Muscle of leg (tissue), 11 donors: Measurements from ENCODE around the gene ADAMTS13. TPM values are rescaled to one million over a fixed set of nuclear protein-coding genes. Genes with fewer than 3 reads are reported as not detected.
A peak's percentile ranks its signal among the peaks of the same experiment; 100 is the strongest.
"Not testable (repeated sequence)": the region's sequence is repeated elsewhere in the genome, so short reads cannot be mapped to it uniquely, and the experiment has no call there.

Source experiments
- DNase-seq: peaks from one replicate; pipeline ENCODE4 v3.0.0; 2013
- H3K27ac ChIP-seq: one replicate; pipeline ENCODE4 v1.5.1; 2013; ENCODE audit warnings: mild to moderate bottlenecking, low read length, control low read depth
- H3K27me3 ChIP-seq: one replicate; pipeline ENCODE4 v1.6.1; 2013; ENCODE audit warnings: low read length; ENCODE audit not compliant: control insufficient read depth, insufficient read depth
- H3K36me3 ChIP-seq: one replicate; pipeline ENCODE4 v1.6.1; 2013; ENCODE audit warnings: low read length; ENCODE audit not compliant: control insufficient read depth, insufficient read depth
- H3K4me1 ChIP-seq: one replicate; pipeline ENCODE4 v1.6.1; 2013; ENCODE audit warnings: low read length; ENCODE audit not compliant: control insufficient read depth, insufficient read depth
- H3K4me3 ChIP-seq: one replicate; pipeline ENCODE4 v1.5.1; 2013; ENCODE audit warnings: low read length, control low read depth
- H3K9me3 ChIP-seq: replicated peaks from 2 replicates; pipeline ENCODE4 v1.6.1; 2013; ENCODE audit warnings: low read depth, low read length; ENCODE audit not compliant: control insufficient read depth
- WGBS: methylation state at CpG from one replicate; pipeline ENCODE4 v1.1.5; 2013; ENCODE audit warnings: missing lambda C conversion rate; ENCODE audit not compliant: insufficient coverage; 5-methylcytosine and 5-hydroxymethylcytosine counted together
- polyA plus RNA-seq, 8 donors: library from polyadenylated mRNA; unstranded; fragments of 120-200 nt; gene quantifications; one replicate each; pipeline versions ENCODE4 v1.2.1 to v1.2.3, GENCODE V29; 2013; ENCODE audit warnings: inconsistent platforms in 1 of 8, low replicate concordance in 1 of 8; ENCODE audit not compliant: insufficient read length in 8 of 8, insufficient read depth in 1 of 8
- total RNA-seq: library from RNA; stranded (reverse); fragments of 120-200 nt; gene quantifications from one replicate; pipeline ENCODE4 v1.2.4, GENCODE V29; 2013

The ADAMTS13 gene
- total and polyA plus RNA-seq, 9 donors, result 3.4 to 10.5 (median 8.0) TPM

- H3K9me3 ChIP-seq, H3K4me1 ChIP-seq, H3K27ac ChIP-seq, H3K36me3 ChIP-seq, DNase-seq, H3K27me3 ChIP-seq, H3K4me3 ChIP-seq: not testable (repeated sequence)
- WGBS, result 100% methylated on average over 3 of the region's 5 CpGs
Measured at GRCh38 chr9:133451865-133452264, 29.7 kb downstream of the ADAMTS13 start.

DNA sequence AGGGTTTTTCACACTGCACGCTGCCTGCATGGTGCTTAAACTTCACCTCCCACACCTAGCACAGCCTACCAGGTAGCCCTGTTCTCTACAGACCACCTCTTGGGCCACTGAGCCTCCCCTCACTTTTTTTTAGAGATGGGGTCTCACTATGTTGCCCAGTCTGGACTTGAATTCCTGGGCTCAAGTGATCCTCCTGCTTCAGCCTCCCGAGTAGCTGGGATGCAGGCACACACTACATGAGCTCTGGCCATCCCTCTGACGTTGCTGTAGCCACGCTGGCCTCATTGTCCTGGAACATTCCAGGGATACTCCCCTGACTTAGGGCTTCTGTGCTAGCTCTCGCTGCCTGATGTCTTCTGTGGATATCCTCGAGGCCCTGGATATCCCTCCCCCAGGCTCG is 30.4 kb downstream of the ADAMTS13 start:
- 86% methylated on average over 6 of the region's 7 CpGs for WGBS
- H3K27me3 ChIP-seq, result no peaks in the 10 kb centered on the region
- no peak for DNase-seq
- no peak overlapping the region for H3K4me3 ChIP-seq
- H3K4me1 ChIP-seq, result no peaks in the 10 kb centered on the region
- H3K36me3 ChIP-seq, result peaks cover 8% of the 10 kb centered on the region
- H3K27ac ChIP-seq, result no peak overlapping the region
- no peaks in the 10 kb centered on the region for H3K9me3 ChIP-seq

DNA sequence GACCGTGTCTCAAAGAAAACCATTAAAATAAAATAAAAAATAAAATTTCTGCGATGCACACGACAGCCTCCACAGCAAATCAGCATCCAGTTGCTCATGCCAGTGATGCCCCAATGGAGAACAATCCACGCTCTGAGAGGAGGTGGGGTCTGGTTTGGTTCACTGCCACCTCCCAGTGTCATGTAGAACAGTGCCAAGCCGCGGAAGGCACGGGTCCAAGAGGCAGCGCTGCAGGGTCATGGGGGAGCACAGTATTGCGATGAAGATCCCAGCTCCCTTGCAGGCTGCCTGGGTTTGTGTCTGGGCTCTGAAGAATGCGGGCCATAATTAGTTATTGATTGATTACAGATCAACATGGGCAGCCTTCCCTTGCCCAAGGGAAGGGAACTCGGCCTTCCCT is 31.5 kb downstream of the ADAMTS13 start:
- Histone ChIP-seq H3K9me3 (no peaks in the 10 kb centered on the region), H3K27ac (no peak overlapping the region), H3K36me3 (peaks cover 8% of the 10 kb centered on the region), H3K27me3 (peaks cover 2% of the 10 kb centered on the region), H3K4me3 (no peak overlapping the region), H3K4me1 (no peaks in the 10 kb centered on the region)
- WGBS, result 58% methylated on average over 7 of the region's 11 CpGs
- no peak for DNase-seq

DNA sequence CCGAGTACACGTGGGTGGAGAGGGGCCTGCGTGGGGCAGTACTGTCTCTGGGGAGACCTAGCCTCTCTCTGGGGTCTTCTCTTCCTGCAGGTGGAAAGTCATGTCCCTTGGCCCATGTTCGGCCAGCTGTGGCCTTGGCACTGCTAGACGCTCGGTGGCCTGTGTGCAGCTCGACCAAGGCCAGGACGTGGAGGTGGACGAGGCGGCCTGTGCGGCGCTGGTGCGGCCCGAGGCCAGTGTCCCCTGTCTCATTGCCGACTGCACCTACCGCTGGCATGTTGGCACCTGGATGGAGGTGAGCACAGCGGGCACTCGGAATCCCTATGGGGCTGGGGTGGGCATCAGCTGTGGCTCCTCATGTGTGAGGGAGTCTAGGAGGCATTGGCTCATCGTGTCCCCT is 32.2 kb downstream of the ADAMTS13 start:
- H3K36me3 ChIP-seq, result peaks cover 8% of the 10 kb centered on the region
- DNase-seq, result no peak
- H3K4me3 ChIP-seq, result no peak overlapping the region
- no peak overlapping the region for H3K27ac ChIP-seq
- peaks cover 4% of the 10 kb centered on the region for H3K27me3 ChIP-seq
- H3K4me1 ChIP-seq, result peaks cover 6% of the 10 kb centered on the region
- WGBS, result 85% methylated on average over 19 of the region's 19 CpGs
- no peaks in the 10 kb centered on the region for H3K9me3 ChIP-seq

GRCh38 chr9:133454943-133455673 is 32.9 kb downstream of the ADAMTS13 start:
- 89% methylated on average over 20 of the region's 20 CpGs for WGBS
- no peak overlapping the region for H3K4me3 ChIP-seq

DNA sequence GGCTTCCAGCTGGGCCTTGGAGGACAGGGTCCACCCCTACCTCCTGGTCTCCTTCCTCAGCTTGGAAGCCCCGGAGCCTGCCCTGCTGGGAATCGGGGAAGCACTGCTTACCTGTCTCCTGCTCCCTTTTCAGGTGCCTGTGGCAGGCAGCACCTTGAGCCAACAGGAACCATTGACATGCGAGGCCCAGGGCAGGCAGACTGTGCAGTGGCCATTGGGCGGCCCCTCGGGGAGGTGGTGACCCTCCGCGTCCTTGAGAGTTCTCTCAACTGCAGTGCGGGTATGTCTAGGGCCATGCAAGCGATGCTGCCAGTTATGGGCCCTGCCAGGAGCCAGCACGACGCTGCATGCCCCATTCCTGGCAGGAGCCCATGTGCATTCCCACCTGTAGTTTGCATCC is 33.8 kb downstream of the ADAMTS13 start:
- H3K4me3 ChIP-seq, result no peak overlapping the region
- no peak for DNase-seq
- H3K27me3 ChIP-seq, result peaks cover 4% of the 10 kb centered on the region
- H3K4me1 ChIP-seq, result peaks cover 13% of the 10 kb centered on the region
- no peaks in the 10 kb centered on the region for H3K9me3 ChIP-seq
- WGBS, result 92% methylated on average over 11 of the region's 11 CpGs
- no peak overlapping the region for H3K27ac ChIP-seq
- H3K36me3 ChIP-seq, result peaks cover 8% of the 10 kb centered on the region

More at GRCh38 chr9:133454943-133455673, 32.9 kb downstream of the ADAMTS13 start:
- Histone ChIP-seq H3K36me3 (peaks cover 8% of the 10 kb centered on the region), H3K9me3 (no peaks in the 10 kb centered on the region), H3K27me3 (peaks cover 4% of the 10 kb centered on the region), H3K27ac (no peak overlapping the region), H3K4me1 (peaks cover 7% of the 10 kb centered on the region)
- DNase-seq, result no peak

DNA sequence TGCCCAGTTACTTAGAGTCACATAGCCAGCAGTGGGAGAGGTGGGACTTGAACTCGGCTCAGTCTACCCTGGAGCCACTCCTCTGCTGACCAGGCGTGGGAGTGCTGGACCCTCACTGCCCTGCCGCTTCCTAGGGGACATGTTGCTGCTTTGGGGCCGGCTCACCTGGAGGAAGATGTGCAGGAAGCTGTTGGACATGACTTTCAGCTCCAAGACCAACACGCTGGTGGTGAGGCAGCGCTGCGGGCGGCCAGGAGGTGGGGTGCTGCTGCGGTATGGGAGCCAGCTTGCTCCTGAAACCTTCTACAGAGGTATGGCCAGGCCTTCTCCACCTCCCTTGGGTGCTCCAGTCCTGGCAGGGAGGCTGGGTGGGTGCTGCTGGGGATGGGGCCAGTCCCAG is 34.2 kb downstream of the ADAMTS13 start:
- Histone ChIP-seq H3K9me3 (no peaks in the 10 kb centered on the region), H3K4me1 (peaks cover 18% of the 10 kb centered on the region), H3K27ac (no peak overlapping the region), H3K4me3 (no peak overlapping the region), H3K36me3 (peaks cover 8% of the 10 kb centered on the region), H3K27me3 (peaks cover 4% of the 10 kb centered on the region)
- WGBS, result 88% methylated on average over 8 of the region's 9 CpGs
- DNase-seq, result no peak

- Histone ChIP-seq H3K4me3 (no peak overlapping the region), H3K36me3 (peaks cover 8% of the 10 kb centered on the region), H3K4me1 (peaks cover 19% of the 10 kb centered on the region), H3K27ac (no peak overlapping the region), H3K9me3 (no peaks in the 10 kb centered on the region), H3K27me3 (peaks cover 4% of the 10 kb centered on the region)
- no peak for DNase-seq
- WGBS, result 77% methylated on average over 13 of the region's 13 CpGs
Measured at GRCh38 chr9:133457233-133457632, 35.1 kb downstream of the ADAMTS13 start.

DNA sequence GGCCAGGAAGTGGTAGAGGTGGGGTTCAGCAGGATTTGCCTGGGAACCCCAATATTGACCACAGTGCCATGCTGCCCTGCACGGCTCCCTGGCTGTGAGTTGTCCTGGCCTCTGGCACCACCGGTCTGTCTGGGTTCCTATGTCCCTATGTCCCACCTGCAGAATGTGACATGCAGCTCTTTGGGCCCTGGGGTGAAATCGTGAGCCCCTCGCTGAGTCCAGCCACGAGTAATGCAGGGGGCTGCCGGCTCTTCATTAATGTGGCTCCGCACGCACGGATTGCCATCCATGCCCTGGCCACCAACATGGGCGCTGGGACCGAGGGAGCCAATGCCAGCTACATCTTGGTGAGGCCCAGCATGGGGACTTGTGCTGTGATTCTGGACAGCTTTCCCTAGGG is 35.6 kb downstream of the ADAMTS13 start:
- H3K4me3 ChIP-seq, result no peak overlapping the region
- WGBS, result 94% methylated on average over 10 of the region's 11 CpGs
- H3K27me3 ChIP-seq, result peaks cover 4% of the 10 kb centered on the region
- H3K36me3 ChIP-seq, result peaks cover 8% of the 10 kb centered on the region
- DNase-seq, result no peak
- H3K4me1 ChIP-seq, result peaks cover 22% of the 10 kb centered on the region
- no peak overlapping the region for H3K27ac ChIP-seq
- no peaks in the 10 kb centered on the region for H3K9me3 ChIP-seq

GRCh38 chr9:133458643-133459312 is 36.6 kb downstream of the ADAMTS13 start:
- Histone ChIP-seq H3K4me3 (peak overlapping the region; percentile 68), H3K9me3 (no peaks in the 10 kb centered on the region), H3K27ac (peak overlapping the region; percentile 13), H3K4me1 (peaks cover 22% of the 10 kb centered on the region), H3K27me3 (peaks cover 4% of the 10 kb centered on the region), H3K36me3 (peaks cover 8% of the 10 kb centered on the region)
- 78% methylated on average over 13 of the region's 16 CpGs for WGBS
- DNase-seq, result peak; percentile 5
